GM12892 (cell line): ENCODE data around the gene TMBIM1.

Experiments
- DNase-seq: peaks from one replicate; pipeline ENCODE4 v3.0.0; 2011; ENCODE audit not compliant: insufficient read length
- FAIRE-seq: peaks from 2 replicates; lab custom pipeline; 2011; peaks lifted over from hg19 to GRCh38; lab: Jason Lieb, UNC
- POLR2A ChIP-seq: IDR thresholded peaks from 2 replicates; pipeline ENCODE4 v1.6.1; 2011; ENCODE audit warnings: low read depth, low read length, control low read depth
- POLR2AphosphoS5 ChIP-seq: IDR thresholded peaks from 2 replicates; pipeline ENCODE4 v1.6.1; 2011; ENCODE audit warnings: low read depth, low read length, control low read depth
- TAF1 ChIP-seq: IDR thresholded peaks from 2 replicates; pipeline ENCODE4 v1.6.1; 2011; ENCODE audit warnings: low read depth, mild to moderate bottlenecking, control low read depth, low read length, borderline replicate concordance

Gene TMBIM1

GRCh38 chr2:218263817-218264641 is 28.3 kb downstream of the TMBIM1 start:
- FAIRE-seq, result no peak

GRCh38 chr2:218262631-218263586 is 29.4 kb downstream of the TMBIM1 start:
- TF ChIP-seq TAF1, result no peak
- 0 out of 2 replicates have a peak, but pooled peaks have one; percentile 24 for TF ChIP-seq POLR2AphosphoS5
- DNase-seq, result no peak
- FAIRE-seq, result no peak

More at GRCh38 chr2:218263817-218264641, 28.3 kb downstream of the TMBIM1 start:
- no peak for DNase-seq
- TF ChIP-seq POLR2AphosphoS5, result no peak
- TF ChIP-seq TAF1, result no peak
- no peak for TF ChIP-seq POLR2A

- DNase-seq, result no peak
- FAIRE-seq, result no peak
- TF ChIP-seq POLR2A (no peak), TAF1 (no peak), POLR2AphosphoS5 (no peak)
These were observed 30.1 kb downstream of the TMBIM1 start for GRCh38 chr2:218262237-218262600.

GRCh38 chr2:218261423-218262236 is 30.7 kb downstream of the TMBIM1 start:
- DNase-seq (no peak), FAIRE-seq (no peak)
- TF ChIP-seq POLR2A, result no peak
- TF ChIP-seq POLR2AphosphoS5, result no peak
- TF ChIP-seq TAF1, result no peak

GRCh38 chr2:218260742-218261422 is 31.4 kb downstream of the TMBIM1 start, which contains the start of gene GPBAR1:
GPBAR1 (plus strand) TSS chr2:218261015; CDS start chr2:218262725, 1,710 bp downstream.
- TF ChIP-seq TAF1 (no peak), POLR2AphosphoS5 (no peak), POLR2A (no peak)
- DNase-seq (no peak), FAIRE-seq (no peak)

GRCh38 chr2:218260166-218260565 is 32.1 kb downstream of the TMBIM1 start:
- FAIRE-seq (no peak), DNase-seq (no peak)
- TF ChIP-seq POLR2AphosphoS5 (no peak), TAF1 (no peak), POLR2A (no peak)

GRCh38 chr2:218259099-218259961 is 33.0 kb downstream of the TMBIM1 start:
- TF ChIP-seq TAF1 (no peak), POLR2A (no peak), POLR2AphosphoS5 (no peak)
- no peak for FAIRE-seq
- no peak for DNase-seq

- peak; percentile 66 for DNase-seq
These were observed 34.8 kb downstream of the TMBIM1 start for GRCh38 chr2:218257390-218257981.

GRCh38 chr2:218256612-218257350 is 35.5 kb downstream of the TMBIM1 start:
- FAIRE-seq (peak; percentile 27), DNase-seq (no peak)
- TF ChIP-seq POLR2A (peak; percentile 38; the same call in 1 of the 2 replicates), TAF1 (no peak), POLR2AphosphoS5 (peak; percentile 59)

More at GRCh38 chr2:218257390-218257981, 34.8 kb downstream of the TMBIM1 start:
- TF ChIP-seq POLR2AphosphoS5 (no peak), TAF1 (no peak), POLR2A (no peak; the same call in 1 of the 2 replicates)
- peak; percentile 94 for FAIRE-seq
